DOHH2 (cell line): ENCODE results near the gene AMFR.

Source experiments
- EZH2phosphoT487 ChIP-seq: fragments of 200-600 bp; sonication (generic); IDR thresholded peaks from 2 replicates; pipeline ENCODE4 v1.6.1; 2017; ENCODE audit warnings: borderline replicate concordance, mild to moderate bottlenecking, antibody characterized with exemption, low read length, moderate library complexity, mixed read lengths
- TF ChIP-seq, protein P1 (sequence below): fragments of 200-600 bp; sonication (generic); IDR thresholded peaks from one replicate; pipeline ENCODE4 v1.5.1; 2014; ENCODE audit warnings: antibody characterized with exemption, mild to moderate bottlenecking, low read depth, low read length; ENCODE audit not compliant: poor library complexity, severe bottlenecking

GRCh38 chr16:56325956-56326355 lies 99.4 kb downstream of the AMFR start:
- TF ChIP-seq, protein P1, sequence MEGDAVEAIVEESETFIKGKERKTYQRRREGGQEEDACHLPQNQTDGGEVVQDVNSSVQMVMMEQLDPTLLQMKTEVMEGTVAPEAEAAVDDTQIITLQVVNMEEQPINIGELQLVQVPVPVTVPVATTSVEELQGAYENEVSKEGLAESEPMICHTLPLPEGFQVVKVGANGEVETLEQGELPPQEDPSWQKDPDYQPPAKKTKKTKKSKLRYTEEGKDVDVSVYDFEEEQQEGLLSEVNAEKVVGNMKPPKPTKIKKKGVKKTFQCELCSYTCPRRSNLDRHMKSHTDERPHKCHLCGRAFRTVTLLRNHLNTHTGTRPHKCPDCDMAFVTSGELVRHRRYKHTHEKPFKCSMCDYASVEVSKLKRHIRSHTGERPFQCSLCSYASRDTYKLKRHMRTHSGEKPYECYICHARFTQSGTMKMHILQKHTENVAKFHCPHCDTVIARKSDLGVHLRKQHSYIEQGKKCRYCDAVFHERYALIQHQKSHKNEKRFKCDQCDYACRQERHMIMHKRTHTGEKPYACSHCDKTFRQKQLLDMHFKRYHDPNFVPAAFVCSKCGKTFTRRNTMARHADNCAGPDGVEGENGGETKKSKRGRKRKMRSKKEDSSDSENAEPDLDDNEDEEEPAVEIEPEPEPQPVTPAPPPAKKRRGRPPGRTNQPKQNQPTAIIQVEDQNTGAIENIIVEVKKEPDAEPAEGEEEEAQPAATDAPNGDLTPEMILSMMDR: no peak
- no peak for TF ChIP-seq EZH2phosphoT487
